ENCODE data around the gene TIRAP.

DNA sequence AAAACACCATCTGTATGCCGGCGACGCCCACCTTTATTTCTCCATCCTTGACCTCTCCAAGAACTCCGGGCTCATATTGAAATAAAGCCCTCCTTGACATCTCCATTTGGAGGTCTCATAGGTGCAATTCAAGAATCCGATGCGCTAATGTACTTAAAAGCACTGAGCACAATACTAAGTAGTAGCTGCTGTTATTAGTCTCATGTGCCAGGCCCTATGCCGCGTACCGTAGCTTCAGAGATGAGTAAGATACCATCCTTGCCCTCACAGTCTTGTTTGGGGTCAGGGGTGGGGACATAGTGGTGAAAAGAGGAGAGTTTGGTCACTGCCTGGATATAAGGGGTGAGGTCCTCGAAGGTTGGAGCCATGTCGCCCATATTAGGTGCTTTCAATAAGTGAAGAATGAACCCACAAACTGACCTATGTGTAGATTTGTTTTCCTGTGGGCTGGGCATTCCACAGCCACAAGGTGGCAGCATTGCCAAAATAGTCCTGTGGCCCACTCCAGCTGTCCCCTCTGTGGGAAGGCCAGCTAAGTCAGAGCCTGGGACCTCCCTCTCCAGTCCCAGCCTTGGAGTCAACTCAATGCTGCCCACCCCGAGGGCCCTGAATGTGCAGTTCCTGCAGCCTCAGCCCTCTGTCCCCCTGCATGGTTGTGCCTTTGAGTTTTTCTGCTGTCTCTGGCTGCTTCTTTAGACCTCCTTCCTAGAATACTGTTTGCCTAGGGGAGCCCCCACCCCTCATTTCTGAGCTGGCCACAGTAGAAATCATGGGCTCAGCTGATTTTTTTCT, 27.5 kb downstream of the TIRAP start:
- TF ChIP-seq, protein P1, sequence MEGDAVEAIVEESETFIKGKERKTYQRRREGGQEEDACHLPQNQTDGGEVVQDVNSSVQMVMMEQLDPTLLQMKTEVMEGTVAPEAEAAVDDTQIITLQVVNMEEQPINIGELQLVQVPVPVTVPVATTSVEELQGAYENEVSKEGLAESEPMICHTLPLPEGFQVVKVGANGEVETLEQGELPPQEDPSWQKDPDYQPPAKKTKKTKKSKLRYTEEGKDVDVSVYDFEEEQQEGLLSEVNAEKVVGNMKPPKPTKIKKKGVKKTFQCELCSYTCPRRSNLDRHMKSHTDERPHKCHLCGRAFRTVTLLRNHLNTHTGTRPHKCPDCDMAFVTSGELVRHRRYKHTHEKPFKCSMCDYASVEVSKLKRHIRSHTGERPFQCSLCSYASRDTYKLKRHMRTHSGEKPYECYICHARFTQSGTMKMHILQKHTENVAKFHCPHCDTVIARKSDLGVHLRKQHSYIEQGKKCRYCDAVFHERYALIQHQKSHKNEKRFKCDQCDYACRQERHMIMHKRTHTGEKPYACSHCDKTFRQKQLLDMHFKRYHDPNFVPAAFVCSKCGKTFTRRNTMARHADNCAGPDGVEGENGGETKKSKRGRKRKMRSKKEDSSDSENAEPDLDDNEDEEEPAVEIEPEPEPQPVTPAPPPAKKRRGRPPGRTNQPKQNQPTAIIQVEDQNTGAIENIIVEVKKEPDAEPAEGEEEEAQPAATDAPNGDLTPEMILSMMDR (IDR thresholded peaks at IDR 0.05): peak; percentile 74 to 86 (median 81)
- no peak for TF ChIP-seq POLR2A (IDR thresholded peaks at IDR 0.05)

Data from esophagus squamous epithelium (tissue), 4 donors.